GM18858 (cell line): Measurements from ENCODE around the gene ZNF200.
"Not testable (repeated sequence)": the region's sequence is repeated elsewhere in the genome, so short reads cannot be mapped to it uniquely, and the experiment has no call there.

Experiments used
- ATAC-seq: cut with Tn5 transposase; IDR thresholded peaks from one replicate; pipeline ENCODE4 v1.9.1; 2021; ENCODE audit not compliant: unreplicated experiment

Gene ZNF200, protein sequence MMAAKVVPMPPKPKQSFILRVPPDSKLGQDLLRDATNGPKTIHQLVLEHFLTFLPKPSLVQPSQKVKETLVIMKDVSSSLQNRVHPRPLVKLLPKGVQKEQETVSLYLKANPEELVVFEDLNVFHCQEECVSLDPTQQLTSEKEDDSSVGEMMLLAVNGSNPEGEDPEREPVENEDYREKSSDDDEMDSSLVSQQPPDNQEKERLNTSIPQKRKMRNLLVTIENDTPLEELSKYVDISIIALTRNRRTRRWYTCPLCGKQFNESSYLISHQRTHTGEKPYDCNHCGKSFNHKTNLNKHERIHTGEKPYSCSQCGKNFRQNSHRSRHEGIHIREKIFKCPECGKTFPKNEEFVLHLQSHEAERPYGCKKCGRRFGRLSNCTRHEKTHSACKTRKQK

DNA sequence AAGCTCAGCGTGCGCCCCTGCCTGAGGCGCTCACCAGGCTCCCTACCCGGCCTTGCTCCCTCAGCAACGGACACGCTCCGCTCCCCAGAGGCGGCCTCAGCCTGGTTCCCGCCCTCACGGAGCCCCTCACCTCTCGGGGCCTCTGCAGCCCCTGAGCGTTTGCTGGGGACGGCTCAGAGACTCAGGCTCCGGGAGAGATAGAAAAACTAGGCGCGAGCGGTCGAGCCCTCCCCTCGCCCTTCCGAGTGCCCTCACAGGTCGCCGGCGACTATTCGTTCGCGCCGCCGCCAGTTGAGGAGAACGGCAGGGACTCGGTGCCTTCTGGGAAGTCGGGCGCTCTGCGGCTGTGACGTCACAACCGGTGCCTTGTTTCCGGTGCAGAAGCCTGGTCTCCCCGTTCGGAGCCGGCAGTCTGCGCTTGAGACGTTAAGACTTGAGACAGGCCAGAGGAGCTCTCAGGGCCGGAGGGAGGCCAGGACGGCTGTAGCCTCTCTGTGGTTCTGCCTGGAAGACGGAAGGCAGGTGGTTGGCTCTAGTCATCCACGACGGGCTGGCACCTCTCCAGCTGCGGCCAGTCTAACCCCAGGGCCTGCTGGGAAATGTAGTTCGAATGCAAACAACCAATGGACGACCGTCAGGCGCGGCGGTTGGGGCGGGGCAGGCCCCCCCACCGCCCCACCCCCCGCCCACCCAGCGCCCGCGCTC, at the start of gene ZNF200:
TSS of gene ZNF200 (minus strand) at position 302 of the 705 bp plus-strand sequence. CDS start 1,403 bp downstream, outside the sequence.
- peak; percentile 85 for ATAC-seq

DNA sequence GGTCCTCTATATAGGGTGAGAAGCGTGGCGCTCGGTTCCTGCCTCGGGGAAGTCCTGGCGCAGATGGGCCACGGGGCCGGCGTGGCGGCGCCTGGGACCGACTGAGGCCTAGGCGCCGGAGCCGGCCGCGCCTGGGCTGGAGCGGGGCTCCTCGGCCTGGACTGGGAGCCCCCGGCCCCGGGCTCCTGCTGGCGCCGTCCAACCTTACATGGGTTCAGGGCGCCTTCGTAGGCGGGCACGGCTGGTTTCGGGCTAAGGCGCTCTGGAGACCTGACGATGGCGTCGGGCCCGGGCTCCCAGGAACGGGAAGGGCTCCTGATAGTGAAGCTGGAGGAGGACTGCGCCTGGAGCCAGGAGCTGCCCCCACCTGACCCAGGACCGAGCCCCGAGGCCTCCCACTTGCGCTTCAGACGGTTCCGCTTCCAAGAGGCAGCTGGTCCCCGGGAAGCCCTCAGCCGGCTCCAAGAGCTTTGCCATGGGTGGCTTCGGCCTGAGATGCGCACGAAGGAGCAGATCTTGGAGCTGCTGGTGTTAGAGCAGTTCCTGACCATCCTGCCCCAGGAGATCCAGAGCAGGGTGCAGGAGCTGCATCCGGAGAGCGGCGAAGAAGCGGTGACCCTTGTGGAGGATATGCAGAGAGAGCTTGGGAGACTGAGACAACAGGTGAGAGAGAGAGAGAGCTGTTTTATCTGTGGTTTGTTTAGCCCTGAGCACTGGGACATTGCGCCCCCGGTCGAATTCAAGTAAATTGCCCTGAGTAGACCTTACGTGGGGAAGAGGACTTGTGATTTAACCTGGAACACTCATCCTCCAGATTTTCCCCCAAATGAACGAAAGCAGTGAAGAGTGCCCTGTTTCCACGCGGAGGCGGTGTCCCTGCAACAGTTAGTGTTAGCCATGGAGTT, 48.8 kb upstream of the ZNF200 start:
- ATAC-seq: no peak

DNA sequence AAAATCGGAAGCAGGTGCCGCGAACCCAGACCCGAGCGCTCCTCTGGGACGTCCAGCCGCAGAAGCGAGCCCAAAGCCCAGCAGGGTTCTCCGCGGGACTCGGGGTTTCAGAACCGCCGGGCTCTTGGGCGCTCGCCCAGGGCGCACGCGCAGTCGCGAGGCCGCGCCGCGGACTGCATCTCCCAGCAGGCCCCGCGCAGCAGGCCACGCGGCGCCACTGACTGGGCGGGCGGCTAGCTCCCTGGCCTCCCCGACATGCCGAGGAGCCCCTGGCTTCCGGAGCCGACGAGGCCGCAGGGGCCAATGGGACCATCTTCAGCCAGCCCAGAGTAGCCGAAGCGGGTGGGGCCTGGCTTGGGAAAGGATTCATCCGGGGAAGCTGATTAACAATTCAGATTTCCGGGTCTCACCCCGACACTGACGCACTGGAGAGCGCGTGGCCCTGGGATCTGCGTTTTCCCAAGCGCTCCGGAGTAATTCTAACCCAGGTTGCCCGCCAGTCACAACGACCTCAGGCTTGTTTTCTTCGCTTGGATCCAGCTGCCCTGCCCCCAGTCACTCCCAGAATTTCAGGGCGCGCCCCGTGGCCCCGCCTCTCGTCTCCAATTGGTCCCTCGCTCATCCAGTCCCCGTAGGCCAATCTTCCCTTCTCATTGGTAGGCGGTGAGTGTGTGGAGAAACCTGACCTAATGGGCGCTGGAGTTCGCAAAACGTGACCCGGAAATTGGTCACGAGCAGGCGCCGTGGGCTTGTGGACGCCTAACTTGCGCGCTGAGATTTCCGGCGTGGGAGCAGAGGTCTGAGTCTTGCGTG, 48.0 kb upstream of the ZNF200 start, which contains the start of gene ZNF263:
TSS of gene ZNF263 (plus strand) at position 762 of the 813 bp plus-strand sequence. CDS start 328 bp downstream, outside the sequence.
- peak; percentile 61 for ATAC-seq

DNA sequence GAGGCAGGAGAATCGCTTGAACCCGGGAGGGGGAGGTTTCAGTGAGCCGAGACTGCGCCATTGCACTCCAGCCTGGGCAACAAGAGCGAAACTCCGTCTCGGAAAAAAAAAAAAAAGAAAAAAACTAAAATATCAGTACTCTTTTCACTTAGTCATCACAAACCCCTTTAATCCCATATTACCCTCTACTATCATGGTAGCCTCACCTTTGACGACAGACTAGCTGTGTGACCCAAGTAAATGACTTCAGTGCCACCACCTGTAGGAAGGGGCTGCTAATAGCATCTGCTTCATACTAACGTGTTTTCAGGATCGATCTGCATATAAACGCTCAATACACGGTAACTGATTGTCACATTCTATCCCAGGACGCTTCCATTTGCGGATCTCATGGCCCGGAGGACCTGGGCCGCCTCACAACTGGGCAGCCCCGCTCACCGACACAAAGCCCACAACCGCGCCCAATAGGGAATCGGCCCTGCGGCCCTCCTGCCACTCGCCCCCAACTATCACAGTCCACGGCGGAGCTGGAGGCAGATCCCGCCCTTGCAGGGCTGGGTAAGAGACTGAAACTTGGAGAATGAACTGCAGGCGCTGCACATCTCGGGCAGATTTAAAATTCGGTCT, 47.3 kb upstream of the ZNF200 start:
- peak; percentile 27 for ATAC-seq

DNA sequence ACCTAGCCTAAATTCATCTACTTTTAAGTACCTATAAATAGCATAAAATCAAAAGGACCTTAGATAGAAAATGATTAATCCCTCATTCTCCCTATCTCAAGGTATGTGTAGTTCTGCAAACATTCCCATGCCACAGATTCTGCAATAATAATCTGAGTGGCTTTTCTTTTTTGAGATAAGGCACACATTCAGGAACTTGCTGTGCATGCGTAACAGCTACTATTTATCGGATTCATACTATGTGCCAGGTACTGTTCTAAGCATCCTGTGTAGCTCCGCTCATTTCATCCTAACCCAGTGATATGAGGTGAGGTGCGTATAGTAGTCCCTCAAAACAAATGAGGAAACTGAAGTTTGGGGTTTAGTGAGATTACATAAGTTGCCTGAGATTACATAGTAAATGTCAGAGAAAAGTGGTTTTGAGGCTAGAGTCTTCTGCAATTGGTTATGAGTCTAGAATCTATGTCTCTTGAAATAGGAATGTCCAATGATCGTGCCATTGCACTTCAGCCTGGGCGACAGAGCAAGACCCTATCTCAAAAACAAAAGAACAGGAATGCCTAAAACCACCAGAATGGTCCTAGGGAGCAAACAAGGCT, 46.4 kb upstream of the ZNF200 start:
- ATAC-seq: no peak

DNA sequence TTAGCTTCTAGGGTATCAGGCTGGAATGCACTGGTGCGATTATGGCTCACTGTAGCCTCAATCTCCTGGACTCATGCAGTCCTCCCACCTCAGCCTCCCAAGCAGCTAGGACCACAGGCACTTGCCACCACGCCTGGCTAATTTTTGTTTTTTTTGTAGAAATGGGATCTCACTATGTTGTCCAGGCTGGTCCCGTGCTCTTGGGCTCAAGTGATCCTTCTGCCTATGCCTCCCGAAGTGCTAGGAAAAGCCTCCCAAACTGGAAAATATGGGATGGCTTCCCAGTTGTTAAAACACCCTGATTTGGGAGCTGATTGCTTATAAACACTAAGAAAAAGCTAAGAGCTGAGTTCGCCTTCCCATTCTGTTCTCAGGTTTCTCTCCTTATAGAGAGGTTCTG, 41.7 kb upstream of the ZNF200 start:
- no peak for ATAC-seq

DNA sequence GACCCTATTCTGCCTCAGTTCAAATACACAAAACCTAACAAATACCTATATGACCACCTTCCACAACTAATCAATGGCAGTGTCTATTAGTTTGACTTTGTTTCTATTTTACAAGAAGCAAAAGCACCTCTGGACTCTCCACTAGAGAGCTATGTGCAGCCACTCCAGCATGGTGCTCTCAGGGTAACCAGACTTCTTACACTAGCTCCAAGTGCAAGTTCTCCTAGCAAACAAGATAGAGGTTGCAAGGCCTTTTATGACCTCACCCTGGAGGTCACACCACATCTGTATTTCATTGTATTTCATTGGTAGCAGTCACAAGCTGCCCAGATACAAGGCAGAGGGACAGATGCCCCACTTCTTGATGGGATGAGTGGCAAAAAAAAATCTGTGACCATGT, 40.0 kb upstream of the ZNF200 start:
- no peak for ATAC-seq

DNA sequence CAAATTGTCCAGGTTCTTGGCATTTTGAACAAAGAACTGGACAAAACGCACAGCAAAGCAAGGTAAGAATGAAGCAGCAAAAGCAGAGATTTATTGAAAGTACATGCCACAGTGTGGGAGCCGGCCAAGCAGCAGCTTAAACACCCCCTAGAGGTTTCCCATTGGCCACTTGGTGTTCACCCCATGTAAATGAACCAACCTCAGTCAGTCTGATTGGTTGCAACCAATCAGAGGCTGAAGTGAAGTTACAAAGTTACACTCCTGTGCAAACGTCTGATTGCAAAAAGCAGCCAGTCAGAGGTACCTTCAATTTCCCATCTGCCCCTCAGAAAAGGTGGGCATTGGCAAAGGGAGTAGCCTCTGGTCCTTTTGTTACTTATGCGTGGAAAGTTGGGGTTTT, 39.5 kb upstream of the ZNF200 start:
- ATAC-seq: no peak

DNA sequence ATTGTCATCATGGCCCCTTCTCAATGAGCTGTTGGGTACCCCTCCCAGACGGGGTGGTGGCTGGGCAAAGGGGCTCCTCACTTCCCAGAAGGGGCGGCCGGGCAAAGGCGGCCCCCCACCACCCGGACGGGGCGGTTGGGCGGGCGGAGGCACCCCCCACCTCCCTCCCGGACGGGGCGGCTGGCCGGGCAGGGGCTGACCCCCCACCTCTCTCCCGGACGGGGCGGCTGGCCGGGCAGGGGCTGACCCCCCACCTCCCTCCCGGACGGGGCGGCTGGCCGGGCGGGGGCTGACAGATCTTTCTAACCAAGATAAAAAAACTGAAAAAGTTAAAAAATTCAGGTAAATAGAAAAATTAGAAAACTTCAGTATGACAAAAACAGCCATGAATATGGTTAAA, 36.3 kb upstream of the ZNF200 start:
- not testable (repeated sequence) for ATAC-seq

DNA sequence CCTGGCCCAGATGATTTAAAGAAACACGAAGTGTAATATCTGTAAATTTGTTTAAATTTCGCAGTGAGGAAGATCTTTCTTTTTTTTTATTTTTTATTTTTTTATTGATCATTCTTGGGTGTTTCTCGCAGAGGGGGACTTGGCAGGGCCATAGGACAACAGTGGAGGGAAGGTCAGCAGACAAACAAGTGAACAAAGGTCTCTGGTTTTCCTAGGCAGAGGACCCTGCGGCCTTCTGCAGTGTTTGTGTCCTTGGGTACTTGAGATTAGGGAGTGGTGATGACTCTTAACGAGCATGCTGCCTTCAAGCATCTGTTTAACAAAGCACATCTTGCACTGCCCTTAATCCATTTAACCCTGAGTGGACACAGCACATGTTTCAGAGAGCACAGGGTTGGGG, 35.8 kb upstream of the ZNF200 start:
- not testable (repeated sequence) for ATAC-seq

DNA sequence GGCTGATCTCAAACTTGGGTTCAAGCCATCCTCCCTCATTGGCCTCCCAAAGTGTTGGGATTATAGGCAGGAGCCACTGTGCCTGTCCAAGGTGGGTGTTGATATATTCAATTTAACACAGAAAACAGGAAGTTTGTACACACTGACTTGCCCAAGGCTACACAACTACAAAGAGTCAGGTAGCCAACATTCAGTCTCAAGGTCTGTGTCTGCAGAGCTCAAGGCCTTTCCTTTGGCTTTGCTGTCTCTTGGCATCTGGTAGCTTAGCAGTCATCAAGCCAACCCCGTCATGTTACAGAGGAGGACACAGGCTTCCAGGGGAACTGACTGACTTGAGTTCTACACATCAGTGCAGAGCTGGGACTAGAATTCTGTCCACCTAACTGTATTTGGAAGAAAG, 33.3 kb upstream of the ZNF200 start:
- ATAC-seq: no peak

DNA sequence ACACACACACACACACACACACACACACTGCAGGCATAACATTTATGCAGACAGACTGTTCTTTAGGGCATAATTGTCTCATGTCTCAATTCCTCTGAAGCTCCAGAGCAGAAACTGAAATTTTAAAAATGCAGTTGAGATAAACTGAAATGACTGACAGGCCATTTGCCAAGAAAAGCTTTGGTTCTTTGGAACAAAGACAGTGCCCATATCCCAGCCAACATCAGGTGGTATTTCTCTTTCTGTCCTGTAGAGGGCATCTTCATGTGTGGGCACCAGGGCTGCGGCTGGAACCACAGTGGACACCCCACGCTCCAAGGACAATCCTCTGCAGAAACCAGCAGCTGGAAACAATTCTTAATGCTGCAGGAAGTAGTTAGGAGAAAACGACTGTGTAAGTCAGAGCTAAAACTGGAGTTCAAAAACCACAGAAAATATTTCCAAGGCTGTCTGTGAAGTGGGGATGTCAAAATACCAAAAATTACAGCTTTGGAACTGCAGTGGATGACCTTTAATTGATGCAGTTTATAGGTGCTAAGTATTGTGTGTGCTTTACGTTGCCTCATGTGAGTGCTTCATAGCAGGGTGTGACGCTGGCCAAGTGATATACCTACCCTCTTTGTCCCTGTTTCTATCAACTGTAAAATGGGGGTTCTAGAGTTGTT, 32.0 kb upstream of the ZNF200 start:
- ATAC-seq: no peak

DNA sequence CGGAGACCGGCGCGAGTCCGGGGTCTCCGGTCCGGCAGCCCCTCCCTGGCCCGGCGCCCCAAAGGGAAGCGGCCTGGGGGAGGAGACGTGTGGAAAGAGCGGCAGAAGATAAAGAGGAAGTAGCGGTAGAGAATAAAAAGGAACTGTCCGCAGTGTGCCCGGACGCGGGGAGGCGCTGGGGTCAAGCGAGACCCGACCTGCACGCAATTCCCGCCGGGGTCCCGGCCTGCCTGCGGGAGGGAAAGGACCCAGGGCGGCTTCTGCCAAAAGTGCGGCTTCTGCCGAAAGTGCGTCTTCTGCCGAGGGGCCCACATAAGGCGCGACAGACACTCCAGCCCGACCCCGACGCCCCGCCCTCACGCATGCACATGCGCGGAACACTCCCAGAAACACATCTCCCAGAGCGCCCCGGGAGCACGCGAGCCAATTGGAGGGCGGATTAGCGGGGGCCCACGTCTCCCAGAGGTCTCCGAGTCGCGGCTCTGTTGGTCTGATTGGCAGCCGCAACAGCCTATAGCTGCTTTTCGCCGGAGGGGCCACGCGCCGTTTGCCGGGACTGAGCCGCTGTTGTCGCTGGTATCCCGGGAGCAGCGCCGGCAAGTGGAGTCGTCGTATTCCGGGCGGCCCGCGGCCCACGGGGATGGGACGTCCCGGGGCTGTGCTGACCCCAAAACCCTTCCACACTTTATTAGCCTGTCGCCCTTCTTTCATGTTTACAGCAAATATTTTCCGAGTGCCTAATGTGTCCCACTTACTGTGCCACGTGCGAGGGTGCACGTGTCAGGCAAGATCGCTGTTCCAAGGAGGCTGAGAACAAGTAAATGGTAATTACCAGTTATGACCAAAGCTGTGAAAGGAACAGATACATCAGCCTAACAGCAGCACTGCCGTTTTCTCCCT, 29.4 kb upstream of the ZNF200 start:
- ATAC-seq: peak; percentile 69

DNA sequence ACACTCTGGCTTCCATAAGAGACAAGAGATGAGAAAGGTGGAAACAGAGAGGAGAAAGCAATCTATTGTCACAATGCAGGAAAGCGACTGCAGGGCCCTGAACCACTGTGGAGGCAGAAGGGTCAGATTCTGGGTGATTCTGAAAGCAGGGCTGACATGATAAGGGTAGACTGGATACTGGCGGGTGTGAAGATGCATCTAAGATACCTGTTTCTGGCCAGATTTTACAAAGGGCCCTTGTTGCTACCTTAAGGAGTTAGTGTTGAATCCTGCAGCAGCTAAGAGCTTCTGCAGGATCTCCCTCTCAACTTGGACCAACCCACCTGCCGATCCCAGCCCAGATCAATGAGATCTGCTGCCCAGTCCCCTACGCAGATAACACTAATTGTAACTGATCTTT, 27.6 kb upstream of the ZNF200 start:
- ATAC-seq: no peak

DNA sequence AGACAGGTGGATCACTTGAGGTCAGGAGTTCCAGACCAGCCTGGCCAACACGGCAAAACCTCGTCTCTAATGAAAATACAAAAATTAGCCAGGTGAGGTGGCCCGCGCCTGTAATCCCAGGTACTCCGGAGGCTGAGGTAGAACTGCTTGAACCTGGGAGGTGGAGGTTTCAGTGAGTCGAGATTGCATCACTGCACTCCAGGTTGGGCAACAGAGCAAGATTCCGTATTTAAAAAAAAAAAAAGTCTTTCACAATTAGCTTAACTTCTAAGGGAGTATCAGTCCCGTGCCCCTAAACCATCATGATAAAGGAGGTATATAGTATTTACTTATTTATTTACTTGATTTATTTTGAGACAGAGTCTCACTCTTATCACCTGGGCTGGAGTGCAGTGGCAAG, 24.9 kb upstream of the ZNF200 start:
- ATAC-seq: no peak

DNA sequence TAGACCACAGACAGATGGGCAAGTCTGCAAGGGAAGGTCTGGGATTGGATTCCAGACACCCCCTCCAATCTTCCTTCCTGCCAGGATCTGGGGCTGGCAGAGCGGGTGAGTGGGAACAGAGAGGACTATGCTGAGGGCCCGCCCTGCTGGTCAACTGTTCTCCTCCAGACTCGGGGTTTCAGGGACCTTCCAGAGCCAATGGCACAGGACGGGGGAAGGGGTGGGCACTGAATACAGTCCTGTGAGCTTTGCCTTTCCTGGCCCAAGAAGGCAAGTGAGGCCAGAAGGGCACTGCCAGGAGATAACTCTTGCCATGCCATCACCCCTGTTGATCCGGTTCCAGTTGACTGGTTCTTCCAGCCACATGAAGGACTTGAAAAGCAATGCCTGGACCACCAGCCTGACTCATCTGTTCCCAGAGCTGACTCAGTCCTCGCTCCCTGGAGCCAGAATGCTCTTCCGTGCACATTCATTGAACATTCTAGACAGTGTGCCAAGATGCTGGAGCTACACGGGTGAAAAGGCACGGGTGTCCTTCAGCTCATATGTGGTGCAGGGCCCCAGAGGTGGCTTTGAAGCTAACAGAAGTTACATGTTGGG, 22.0 kb upstream of the ZNF200 start:
- ATAC-seq: no peak

DNA sequence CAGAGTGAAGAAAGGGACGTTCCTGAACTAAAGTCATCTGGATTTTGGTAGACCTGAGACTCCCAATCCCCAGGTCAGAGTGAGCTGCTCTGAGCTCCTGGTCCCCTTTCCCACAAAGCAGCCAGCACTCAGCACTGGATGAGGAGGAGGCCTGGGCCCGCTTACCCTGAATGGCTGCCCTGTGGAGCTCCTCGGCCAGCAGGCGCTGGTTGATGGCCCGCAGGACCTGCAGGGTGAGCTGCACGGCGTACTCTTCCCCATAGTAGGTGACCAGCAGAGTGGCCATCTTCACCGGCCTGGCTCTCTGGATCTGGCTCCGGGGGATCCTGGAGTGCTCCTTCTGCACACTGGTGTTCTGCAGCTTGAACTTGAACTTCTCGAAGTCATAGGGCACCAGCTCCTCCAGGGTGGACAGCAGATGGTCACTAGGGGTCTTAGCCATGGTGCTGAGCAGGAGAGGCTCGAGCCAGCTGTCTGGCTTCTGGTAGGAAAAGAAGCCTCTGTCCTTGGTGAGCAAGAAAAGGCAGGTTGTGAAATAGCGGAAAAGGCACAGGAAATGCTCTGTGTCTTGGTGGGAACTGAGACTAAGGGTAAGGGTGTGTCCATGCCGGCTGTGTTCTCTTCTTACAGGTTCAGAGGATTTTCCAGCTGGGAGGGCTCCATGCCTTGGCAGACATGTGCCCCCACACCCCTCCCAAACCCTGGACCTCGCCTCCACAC, 21.3 kb upstream of the ZNF200 start, which contains the start of gene MEFV:
TSS of gene MEFV (minus strand) at position 488 of the 720 bp plus-strand sequence. CDS start at position 442, 46 bp downstream.
- ATAC-seq: no peak
